Endometrium (tissue), 2 donors: ENCODE results near the gene PHF21B.

Source experiments
- FAIRE-seq: peaks from 2 replicates; lab custom pipeline; 2012; peaks lifted over from hg19 to GRCh38; lab: Jason Lieb, UNC
- donor health status: control.
- donor health status: control.

The PHF21B gene

GRCh38 chr22:44892803-44893730, 116.7 kb downstream of the PHF21B start:
- no peak for FAIRE-seq

DNA sequence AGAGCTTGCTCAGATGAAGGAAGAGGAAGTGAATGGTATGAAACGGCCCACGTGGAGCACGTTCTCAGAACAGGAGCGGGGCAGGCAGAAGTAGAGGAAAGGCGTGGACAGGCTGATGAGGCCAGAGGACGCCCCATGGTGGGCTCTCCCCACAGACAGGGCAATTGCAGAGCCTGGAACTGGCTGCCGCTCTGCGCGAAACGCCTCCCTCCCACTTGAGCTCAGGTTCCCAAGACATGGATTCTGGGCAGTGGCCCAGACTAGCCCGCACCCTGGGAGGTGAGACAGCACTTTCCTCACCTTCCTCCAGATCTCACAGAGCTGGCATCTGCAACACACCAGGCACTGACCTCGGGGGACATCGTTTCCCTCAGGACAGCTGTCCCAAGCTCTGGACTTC, 117.6 kb downstream of the PHF21B start:
- no peak for FAIRE-seq

- FAIRE-seq, result no peak
These were observed 118.0 kb downstream of the PHF21B start for GRCh38 chr22:44891791-44892190.

- FAIRE-seq, result no peak
These were observed 118.5 kb downstream of the PHF21B start for GRCh38 chr22:44891293-44891747.

- FAIRE-seq, result no peak
These were observed 119.2 kb downstream of the PHF21B start for GRCh38 chr22:44890416-44891292.

- FAIRE-seq, result no peak
These were observed 120.4 kb downstream of the PHF21B start for GRCh38 chr22:44889255-44889878.

DNA sequence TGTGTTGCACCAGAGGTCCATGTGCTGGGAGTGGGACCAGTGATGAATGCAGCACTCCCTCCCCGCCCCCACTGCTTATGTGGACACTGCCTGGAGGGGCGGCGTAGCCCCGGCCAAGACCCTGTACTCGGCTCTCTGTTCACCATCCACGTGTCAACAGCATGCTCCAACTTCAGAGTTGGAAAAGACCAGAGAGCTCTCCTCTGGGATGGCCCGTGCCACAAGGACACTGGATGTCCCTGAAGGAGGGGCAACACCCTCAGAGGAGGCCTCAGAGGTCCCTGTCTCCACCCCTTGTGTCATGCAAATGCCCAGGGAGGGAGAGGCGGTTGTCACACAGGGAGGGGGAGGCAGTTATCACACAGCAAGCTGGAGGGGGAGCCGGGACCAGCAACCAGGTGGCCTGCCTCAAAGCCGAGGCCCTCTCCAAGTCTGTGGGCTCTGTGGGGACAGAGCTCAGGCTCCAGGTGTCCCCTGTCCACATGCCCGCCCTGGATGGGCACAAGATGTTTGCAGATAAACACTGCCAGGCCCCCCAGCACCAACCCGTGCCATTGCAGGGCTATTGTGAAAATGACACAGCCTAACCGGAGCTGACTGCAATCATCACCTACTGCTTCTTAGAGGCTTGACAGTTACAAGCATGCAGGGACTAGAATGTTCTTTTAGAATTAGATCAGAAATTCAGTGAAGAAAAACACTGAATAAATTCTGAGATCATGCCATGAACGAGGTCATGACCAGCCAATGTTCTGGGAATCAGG, 121.1 kb downstream of the PHF21B start:
- FAIRE-seq, result no peak

GRCh38 chr22:44887941-44888366, 121.9 kb downstream of the PHF21B start:
- FAIRE-seq, result no peak

DNA sequence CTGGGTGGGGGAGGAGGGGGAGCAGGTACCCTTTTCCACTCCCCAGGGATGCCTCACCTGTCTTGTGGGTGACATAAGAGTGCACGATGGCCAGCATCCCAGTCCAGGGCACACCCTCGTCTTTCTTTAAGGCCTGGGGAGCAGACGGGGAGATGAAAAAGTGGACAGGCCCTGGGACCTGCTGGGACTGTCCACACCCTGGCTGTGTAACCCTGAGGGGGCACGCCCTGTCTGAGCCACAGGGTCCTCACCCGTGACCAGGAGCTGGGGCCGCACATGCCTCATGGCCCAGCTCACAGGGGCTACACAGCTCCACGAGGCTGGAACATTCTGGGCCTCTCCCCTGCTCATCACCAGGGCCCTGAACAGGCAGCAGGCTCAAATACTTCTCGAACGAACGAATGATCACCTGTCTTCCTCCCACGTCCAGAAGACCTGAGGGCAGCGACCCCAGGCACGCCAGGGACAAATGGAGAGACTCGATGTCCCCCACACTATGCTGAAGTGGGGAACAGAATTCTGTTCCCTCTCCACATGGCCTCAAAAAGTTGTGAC, 123.9 kb downstream of the PHF21B start:
- no peak for FAIRE-seq

DNA sequence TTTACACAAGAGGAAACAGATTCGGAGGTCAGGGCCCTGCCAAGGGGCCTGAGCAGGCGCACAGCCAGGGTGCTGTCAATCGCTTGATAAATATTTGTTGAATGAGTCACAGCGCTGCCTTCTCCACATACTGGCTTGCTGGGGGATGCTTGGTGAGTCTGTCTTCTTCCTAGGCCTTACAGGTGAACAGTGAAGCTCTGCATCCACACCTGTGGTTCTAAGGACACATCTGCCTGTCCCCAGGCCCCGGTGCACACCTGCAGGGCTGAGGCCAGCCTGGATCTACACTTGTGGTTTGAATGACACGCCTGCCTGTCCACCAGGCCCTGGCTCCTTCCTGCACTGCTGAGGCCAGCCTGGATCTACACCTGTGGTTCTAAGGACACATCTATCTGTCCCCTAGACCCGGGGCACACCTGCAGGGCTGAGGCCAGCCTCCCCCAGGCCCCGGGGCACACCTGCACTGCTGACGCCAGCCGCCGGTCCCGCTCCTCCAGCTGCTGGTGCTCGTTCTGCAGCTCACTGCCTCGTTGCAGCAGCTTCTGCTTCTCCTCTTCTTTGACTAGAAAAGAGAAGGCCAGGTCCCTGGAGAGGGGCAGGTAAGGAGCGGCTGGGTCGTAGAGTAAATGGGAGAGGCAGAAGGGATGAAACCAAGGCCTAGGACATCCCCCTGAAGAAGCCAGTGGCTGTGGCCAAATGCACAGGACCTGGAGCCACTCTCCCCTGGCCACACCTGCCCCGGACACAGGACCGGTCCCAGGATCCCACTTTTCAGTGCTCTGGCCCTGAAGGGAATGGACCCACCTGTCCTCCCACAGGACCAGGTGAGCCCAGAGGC, 124.6 kb downstream of the PHF21B start:
- no peak for FAIRE-seq

DNA sequence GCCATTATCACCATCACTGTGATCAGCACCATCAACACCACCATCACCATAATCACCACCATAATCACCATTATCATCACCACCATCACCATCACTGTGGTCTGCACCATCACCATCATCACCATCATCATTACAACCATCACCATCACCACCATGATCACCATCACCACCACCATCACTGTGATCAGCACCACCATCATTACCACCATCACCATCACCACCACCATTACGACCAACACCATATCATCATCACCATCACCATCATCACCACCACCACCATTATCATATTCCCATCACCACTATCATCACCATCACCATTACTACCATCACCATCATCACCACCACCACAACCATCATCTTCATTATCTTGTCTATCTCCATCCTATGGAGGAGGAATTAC, 125.2 kb downstream of the PHF21B start:
- no peak for FAIRE-seq

DNA sequence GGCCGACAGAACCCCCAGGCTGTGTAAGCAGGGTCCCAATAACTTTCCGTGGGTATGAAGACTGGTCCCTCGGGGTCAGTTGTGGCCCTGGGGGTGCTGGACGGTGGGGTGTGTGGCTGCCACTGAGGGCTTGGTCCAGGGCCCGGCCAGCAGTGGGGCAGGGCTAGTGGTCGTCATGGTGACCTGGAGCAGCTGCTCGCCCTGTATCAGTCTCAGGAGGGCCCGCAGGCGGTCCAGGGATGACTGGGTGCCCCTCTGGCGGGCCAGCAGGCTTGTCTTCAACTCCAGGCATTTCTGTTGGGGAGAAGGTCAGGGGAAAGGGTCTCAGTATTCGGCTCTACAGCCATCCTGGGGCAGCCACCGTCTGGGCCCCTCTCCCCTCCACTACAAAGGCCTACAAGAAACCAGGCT, 126.8 kb downstream of the PHF21B start:
- no peak for FAIRE-seq

- FAIRE-seq, result no peak
These were observed 127.4 kb downstream of the PHF21B start for GRCh38 chr22:44882226-44882905.

DNA sequence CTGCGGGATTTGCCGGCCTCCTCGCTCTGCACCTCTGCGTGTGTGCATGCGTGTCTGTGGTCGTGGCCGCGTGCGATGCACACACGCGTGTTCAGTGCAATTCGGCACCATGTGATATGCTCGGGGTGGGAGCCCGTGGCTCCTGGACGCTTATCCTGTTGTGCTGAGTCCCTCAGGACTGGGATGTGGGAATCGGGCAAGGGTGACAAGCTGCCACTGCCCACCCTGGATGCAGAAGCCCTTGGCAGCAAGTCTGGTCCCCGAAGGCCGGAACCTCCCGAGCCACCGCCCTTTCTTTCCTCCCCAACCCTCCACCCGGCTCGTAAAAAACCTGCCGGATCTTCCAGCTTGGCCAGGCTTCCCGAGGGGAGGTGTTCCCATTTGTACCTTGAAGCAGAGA, 128.2 kb downstream of the PHF21B start:
- FAIRE-seq, result no peak

- FAIRE-seq, result no peak
These were observed 129.1 kb downstream of the PHF21B start for GRCh38 chr22:44880610-44881290.

- FAIRE-seq, result no peak
These were observed 130.5 kb downstream of the PHF21B start for GRCh38 chr22:44879301-44879680.

DNA sequence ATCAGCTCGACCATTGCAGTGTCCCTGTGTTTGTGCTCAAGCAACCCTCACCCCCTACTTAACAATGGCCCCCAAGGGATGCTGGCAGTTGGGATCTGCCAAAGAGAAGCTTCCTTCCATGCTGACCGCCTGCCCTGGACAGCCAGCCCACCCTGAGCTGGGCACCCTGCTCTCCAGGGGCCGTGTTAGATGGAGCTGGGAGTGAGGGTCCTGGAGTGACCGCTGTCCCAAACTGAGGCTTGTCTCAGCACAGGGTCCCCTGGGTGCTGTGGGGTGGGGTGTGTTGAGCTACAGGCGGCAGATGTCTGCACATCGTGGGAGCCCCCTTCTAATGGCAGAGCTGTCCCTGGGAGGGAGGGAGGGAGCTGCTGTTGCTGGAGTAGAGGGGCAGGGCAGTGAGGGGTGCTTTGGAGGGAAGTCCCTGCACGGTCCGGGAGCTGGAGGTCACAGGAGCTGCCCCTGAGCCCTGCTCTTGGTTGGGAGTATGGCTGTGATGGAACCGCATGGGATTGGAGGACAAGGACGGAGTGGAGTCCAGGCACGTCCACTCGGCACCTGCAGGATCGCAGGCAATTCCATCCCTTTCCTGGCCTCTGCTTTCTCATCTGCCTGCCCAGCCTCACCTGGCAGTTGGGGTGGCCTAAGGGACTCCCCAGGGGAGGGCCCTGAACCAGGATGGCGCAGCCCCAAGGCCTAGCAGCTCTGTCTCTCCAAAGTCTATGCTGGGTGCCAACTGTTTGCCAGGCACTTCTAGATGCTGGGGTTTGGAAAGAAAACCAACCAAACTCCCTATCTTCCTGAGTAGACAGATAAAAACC, 131.1 kb downstream of the PHF21B start:
- FAIRE-seq, result no peak

GRCh38 chr22:44876921-44877320, 132.9 kb downstream of the PHF21B start:
- FAIRE-seq, result no peak
